ENCODE data around the gene LRRK1.

The LRRK1 gene

GRCh38 chr15:101047301-101047781 lies 128.2 kb downstream of the LRRK1 start:
- DNase-seq: no peak

DNA sequence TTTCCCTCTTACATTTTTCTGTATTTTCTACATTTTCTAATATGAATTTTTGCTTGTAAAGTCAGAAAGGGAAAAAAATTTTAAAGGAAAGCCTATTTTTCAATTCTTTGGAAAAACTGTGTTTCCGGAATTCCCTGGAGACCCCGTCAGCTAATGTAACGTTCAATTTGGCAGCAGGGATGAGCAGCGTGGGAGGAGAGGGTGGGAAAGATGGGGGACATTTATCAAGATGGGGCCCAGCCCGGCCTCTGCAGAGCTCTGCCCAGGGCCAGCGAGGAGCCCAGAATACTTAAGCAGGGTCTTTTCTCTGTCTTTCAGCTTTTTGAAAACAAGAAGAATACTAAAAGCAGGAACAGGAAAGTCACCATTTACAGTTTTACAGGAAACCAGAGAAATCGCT lies 129.0 kb downstream of the LRRK1 start:
- DNase-seq: no peak

DNA sequence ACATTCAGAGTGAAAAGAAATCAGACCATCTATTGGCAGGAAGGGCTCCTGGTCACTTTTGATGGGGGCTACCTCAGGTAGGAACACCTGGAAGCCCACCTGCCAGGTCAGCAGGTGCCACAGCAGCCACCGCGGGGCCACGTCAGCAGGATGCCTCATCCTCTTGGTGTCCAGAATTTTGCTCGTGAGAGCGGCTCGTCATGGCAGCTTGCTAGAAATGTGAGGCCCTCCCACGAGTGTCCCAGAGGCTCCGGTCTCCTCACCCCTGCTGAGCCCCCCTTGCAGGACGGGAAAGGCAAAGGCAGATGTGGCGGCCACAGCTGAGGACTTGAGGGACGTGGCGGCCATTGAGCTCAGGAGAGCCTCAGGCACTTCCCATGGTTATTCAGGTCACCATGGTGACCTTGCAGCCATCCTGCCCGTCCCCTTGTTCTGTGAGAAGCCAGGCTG lies 129.4 kb downstream of the LRRK1 start:
- no peak for DNase-seq

GRCh38 chr15:101049282-101049681 lies 130.1 kb downstream of the LRRK1 start:
- no peak for DNase-seq

DNA sequence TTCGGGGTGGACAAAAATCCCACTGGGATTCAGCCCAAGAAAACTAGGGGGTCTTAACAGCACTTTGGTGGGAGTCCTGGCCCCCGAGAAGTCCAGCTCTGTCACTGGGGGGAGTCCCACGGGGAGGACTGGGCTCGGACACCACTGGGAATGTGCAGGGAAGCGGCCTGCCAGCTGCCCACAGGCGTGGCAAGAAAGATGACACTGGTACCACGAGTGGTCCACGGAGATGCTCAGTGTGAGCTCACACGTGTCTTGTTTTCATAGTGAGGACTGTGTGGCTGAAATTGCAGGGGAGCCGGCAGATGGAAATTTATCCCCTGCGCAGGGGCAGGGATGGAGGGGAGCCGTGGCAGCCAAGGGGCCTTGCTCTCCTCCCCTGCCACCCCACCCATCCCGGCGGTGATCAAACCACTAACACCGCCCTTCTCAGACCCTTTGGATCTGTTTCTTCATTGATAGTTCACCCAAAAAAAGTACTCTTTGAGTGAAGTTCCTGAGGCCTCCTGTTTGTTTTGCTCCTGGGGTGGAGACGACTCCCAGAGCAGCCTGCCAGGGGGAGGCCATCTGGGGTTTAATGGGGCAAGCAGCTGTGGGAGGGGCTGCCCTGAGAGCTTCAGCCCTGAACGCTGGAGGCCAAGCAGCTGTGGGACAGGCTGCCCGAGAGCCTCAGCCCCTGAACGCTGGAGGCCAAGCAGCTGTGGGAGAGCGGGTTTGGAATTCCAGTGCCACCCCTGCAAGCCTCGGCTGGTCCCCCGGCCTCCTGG lies 130.9 kb downstream of the LRRK1 start:
- no peak for DNase-seq

DNA sequence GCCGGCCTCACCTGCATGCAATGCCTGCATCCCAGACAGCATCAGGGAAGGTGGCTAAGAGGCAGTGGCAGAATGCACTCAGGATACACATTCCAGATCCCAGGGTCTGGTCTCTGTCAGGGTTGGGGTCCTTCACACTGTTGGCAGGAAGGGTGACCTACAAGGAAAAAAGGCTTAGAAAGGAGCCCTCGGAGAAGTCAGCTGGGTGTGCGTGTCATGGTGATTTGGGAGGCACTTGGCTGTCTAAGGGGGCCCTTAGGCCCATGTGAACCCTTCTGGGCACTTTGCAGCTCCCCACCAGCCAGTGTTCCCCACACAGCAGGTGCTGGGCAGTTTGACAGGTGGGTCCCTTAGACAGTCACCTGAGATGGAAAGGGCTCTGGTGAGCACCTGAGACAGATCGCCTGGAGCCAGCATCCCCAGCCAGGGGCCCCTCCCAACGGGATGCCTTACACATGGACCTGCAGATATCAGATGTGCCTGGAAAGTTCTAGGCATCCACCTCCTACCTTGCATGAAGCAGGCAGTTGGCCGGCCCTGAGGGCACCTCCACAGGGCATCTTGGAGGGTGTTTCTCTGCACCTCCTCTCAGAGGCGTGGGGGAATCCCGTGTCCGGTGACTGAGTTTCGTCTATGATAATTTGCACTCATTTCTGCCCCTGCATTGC lies 131.6 kb downstream of the LRRK1 start:
- no peak for DNase-seq

- no peak for DNase-seq
These were observed 132.3 kb downstream of the LRRK1 start for GRCh38 chr15:101051291-101052030.

DNA sequence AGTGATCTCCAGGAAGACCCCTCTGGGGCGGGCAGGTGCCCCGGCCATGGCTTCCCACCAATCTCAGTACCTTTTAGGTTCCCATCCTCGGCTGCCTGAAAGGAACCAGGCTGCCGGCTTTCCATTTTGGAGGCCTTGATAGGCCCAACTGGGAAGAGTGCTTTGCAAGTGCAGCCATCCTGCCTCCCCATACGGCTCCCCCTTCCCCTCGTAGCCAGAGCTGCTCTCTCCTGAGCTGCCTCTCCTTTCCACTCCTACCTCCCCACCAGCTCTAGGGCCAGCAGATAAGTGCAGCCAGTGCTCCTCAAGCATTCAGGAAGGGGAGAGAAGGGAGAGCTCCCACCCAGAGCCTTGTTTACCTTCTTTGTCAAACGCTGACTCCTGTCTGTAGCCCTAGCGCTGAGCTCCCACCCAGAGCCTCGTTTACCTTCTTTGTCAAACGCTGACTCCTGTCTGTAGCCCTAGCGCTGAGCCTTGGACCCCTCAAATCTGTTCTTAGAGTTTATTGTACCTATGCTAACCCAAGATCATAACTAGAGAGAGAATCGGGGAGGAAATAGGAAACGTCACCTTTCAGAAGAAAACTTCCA lies 133.0 kb downstream of the LRRK1 start:
- DNase-seq: no peak

DNA sequence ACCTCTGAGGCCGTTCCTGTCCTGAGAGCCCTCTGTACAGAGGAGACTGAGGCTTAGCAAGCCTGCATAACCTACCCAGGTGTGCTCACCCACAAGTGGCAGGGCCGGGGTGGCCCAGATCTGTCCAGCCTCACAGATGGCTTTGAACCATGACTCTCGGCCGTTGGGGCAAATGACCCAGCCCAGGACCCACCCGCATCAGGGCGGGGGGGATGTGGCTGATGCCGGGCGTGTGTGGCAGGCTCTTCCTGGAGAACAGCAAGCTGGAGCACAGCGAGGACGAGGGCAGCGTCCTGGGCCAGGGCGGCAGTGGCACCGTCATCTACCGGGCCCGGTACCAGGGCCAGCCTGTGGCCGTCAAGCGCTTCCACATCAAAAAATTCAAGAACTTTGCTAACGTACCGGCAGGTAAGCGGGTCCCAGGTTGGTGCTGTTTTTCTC lies 133.5 kb downstream of the LRRK1 start:
- DNase-seq: no peak

DNA sequence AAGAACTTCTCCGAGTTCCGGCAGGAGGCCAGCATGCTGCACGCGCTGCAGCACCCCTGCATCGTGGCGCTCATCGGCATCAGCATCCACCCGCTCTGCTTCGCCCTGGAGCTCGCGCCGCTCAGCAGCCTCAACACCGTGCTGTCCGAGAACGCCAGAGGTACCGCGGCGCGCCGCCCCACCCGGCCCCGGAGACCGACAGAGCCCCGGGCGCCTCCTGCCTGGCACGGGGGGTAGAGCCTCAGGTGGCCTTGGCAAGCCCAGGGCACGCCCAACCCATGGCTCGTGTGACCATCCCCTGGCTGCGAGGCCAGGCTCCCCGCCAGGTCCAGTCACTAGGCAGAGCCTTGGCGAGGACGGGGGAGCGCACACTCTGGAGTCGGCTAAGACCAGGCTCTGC lies 134.1 kb downstream of the LRRK1 start:
- no peak for DNase-seq

DNA sequence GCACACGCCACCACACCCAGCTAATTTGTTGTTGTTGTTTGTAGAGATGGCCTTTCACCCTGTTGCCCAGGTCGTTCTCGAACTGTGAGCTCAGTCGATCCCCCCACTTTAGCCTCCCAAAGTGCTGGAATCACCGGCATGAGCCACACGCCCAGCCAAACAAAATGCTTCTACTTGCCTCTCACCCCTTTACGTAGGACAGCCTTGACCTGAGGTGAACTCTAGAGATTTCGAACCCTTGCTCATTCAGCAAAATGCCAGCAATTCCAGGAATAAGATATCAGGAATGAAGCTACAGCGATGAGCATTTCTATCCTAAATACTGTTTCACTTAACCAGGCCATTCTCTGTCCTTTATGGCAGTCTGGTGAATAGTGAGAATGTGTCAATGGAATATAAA lies 135.0 kb downstream of the LRRK1 start:
- DNase-seq: no peak

DNA sequence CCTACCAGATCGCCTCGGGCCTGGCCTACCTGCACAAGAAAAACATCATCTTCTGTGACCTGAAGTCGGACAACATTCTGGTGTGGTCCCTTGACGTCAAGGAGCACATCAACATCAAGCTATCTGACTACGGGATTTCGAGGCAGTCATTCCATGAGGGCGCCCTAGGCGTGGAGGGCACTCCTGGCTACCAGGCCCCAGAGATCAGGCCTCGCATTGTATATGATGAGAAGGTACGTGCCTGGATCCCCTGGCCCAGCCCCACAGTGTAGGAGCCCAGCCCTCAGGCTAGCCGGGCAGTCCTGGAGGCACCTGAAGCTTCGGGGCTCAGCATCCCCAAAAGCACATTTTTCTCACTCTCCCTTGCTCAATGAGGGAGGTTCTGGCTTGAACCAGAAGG lies 135.8 kb downstream of the LRRK1 start:
- no peak for DNase-seq

DNA sequence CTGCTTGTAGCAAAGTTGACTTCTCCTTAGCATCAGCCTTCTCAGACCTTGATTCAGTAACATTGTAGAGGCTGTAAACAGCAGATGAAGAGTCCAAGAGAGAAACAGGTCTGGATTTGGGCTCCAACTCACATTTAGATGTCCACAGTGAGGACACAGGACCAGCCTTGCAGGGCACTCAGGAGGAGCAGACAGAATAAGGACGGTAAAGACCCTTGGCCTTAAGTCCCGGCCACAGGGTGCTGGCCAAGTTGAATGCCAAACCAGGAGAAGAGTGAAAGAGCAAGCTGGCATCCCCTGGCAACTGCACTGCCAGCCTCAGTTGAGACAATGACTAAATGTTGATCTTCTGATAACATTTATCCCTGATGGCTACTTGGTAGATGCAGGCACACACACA lies 136.3 kb downstream of the LRRK1 start:
- DNase-seq: no peak

DNA sequence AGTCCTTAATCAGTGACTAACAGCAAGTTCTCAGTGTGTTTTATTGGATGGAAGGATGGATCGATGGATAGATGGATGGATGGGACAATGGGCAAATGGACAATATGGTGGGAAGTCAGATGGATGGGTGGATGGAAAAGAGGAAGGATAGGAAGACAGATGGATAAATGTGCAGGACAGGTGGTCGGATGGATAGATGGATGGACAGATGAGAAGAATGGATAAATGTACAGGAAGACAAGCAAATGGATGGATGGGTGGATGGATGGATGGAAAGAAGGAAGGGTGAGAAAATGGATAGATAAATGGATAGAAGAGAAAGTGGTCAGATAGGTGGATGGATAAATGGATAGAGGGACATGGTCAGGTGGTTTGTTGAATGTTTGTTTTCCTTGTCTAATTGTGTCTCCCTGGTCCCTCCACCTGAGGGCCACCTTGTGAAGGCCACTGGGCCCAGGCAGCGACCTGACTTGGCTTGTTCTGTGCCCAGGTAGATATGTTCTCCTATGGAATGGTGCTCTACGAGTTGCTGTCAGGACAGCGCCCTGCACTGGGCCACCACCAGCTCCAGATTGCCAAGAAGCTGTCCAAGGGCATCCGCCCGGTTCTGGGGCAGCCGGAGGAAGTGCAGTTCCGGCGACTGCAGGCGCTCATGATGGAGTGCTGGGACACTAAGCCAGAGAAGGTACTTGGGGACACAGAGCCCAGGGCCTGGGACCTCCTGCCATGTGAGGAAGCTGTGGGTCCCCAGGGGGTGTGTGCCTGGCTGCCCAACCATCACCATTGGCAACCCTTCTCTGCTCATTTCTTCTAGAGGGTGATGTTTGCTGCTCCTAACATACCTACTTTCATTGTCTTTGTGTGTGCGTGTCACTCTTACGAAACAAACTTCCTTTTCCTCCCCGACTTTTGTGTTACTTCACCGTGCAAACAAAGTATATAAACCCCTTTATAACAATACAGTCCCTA lies 137.5 kb downstream of the LRRK1 start:
- no peak for DNase-seq

GRCh38 chr15:101057841-101058407 lies 138.8 kb downstream of the LRRK1 start:
- DNase-seq: no peak

DNA sequence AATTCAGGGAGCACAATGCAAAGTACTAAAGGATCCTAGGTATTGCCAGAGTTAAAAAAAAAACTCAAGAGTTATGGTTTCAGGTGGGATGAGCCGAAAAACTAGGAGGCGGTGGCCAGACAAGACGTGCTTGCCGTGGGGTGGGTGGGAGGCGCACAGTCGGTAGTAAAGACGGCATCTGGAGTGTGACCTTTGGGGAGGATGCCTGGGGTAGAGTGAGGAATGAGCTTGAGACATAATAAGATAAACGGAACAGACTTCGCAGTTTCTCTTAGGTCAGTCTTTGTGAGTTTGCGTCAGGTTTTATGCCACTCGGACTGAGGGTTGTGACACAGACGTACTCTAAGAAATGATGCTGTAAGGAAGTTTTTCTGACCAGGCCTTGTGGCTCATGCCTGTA lies 139.6 kb downstream of the LRRK1 start:
- DNase-seq: no peak

- peak; percentile 12 for DNase-seq
These were observed 140.5 kb downstream of the LRRK1 start for GRCh38 chr15:101059381-101060341.

- no peak for DNase-seq
These were observed 141.7 kb downstream of the LRRK1 start for GRCh38 chr15:101060576-101061551.

DNA sequence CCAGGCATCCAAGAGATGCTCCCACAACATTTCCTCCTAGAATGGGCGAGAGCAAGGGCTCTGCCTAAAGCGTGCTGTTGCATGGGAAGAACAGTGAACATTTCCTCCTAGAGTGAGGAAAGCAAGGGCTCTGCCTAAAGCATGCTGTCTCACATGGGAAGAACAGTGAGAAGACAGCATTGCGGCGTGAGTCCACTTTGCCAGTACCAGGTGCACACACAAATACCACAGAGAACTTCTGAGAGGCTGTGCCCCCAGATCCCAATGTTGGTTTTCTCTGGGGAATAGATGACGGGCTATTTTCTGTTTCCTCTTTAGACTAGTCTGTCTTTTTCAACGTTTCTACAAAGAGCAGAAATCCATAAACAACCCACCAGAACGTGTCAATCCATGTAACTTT lies 142.9 kb downstream of the LRRK1 start:
- no peak for DNase-seq

Measured in activated CD4-positive, alpha-beta T cell treated with anti-CD3 and anti-CD28 coated beads, Interleukin-2, Interleukin-6, amounts not matched to agents 100 ng/mL and 50 ng/mL, durations not matched to agents 16 hours and 8 hours (primary cell).